GM19324 (cell line): ENCODE data around the gene ISG15.

ENCODE experiments used
- ATAC-seq: cut with Tn5 transposase; IDR thresholded peaks from one replicate; pipeline ENCODE4 v1.9.1; 2021; ENCODE audit warnings: mild to moderate bottlenecking, moderate library complexity; ENCODE audit not compliant: unreplicated experiment, low FRiP score

ISG15 gene

GRCh38 chr1:1013105-1013921 lies at the start of gene ISG15:
TSS of gene ISG15 (plus strand) at chr1:1013497. CDS start at chr1:1013574, 77 bp downstream.
- ATAC-seq: peak; percentile 77

- ATAC-seq: no peak
Measured at GRCh38 chr1:963746-964525, 49.4 kb upstream of the ISG15 start.

- ATAC-seq: no peak
Measured at GRCh38 chr1:964691-965525, 48.4 kb upstream of the ISG15 start.

- ATAC-seq: no peak
Measured at GRCh38 chr1:965526-966134, 47.7 kb upstream of the ISG15 start.

GRCh38 chr1:966135-966703 lies 47.1 kb upstream of the ISG15 start, which contains the start of gene PLEKHN1:
TSS of gene PLEKHN1 (plus strand) at chr1:966482. CDS start at chr1:966532, 50 bp downstream.
- ATAC-seq: peak; percentile 18

- peak; percentile 44 for ATAC-seq
Measured at GRCh38 chr1:966704-967300, 46.5 kb upstream of the ISG15 start.

- no peak for ATAC-seq
Measured at GRCh38 chr1:967466-968343, 45.6 kb upstream of the ISG15 start.

GRCh38 chr1:969260-969855 lies 43.9 kb upstream of the ISG15 start:
- no peak for ATAC-seq

GRCh38 chr1:970242-970972 lies 42.9 kb upstream of the ISG15 start:
- ATAC-seq: no peak

- no peak for ATAC-seq
Measured at GRCh38 chr1:970973-971730, 42.1 kb upstream of the ISG15 start.

- ATAC-seq: no peak
Measured at GRCh38 chr1:971751-972506, 41.4 kb upstream of the ISG15 start.

GRCh38 chr1:972726-973458 lies 40.4 kb upstream of the ISG15 start:
- ATAC-seq: no peak

- no peak for ATAC-seq
Measured at GRCh38 chr1:973459-974292, 39.6 kb upstream of the ISG15 start.

- no peak for ATAC-seq
Measured at GRCh38 chr1:974293-974640, 39.0 kb upstream of the ISG15 start.
